ENCODE results near the gene PDZD4.
A peak's percentile ranks its signal among the peaks of the same experiment; 100 is the strongest.
"Not testable (repeated sequence)": the region's sequence is repeated elsewhere in the genome, so short reads cannot be mapped to it uniquely, and the experiment has no call there.

The PDZD4 gene

DNA sequence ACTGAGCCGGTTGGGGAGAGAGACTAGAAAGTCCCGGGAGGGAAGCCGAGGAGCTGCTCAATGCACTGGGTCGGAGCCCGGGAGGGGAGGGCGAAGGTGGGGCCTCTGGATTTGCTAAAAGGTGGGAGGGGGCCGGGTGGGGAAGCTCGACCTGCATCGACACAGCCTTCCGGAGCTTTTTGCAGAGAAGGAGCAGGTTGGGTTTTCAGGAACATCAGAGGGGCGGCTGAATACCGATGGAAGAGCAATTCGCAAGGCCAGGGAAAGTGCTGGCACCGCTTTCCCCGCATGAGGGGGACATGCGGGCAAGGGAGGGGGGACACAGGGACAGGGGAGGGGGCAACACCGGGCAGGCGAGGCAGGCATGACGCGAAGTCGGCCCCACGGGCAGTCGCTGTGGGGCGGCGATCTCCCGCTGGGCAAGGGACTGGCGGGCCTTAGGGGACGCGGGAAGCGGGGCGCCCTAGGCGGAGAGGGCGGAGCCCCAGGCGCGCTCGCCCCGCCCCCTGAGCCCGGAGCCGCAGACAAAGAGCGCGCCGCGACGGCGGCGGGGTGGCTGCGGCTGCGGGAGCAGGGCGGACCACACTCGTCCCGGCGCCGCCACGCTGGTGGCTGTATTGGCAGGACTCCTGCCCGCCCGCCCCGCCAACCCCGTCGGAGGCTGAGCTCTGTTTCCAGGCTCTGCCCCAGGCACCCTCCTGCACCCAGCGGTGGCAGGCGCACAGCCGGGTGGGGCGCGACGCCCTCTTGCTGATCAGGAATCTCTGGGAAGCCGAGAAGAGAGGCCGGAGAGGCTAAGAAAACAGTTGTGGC is 11.6 kb downstream of the PDZD4 start:
- peak; percentile 70 for DNase-seq (ENCODE audit: low spot score)
- TF ChIP-seq, protein P1, sequence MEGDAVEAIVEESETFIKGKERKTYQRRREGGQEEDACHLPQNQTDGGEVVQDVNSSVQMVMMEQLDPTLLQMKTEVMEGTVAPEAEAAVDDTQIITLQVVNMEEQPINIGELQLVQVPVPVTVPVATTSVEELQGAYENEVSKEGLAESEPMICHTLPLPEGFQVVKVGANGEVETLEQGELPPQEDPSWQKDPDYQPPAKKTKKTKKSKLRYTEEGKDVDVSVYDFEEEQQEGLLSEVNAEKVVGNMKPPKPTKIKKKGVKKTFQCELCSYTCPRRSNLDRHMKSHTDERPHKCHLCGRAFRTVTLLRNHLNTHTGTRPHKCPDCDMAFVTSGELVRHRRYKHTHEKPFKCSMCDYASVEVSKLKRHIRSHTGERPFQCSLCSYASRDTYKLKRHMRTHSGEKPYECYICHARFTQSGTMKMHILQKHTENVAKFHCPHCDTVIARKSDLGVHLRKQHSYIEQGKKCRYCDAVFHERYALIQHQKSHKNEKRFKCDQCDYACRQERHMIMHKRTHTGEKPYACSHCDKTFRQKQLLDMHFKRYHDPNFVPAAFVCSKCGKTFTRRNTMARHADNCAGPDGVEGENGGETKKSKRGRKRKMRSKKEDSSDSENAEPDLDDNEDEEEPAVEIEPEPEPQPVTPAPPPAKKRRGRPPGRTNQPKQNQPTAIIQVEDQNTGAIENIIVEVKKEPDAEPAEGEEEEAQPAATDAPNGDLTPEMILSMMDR (IDR thresholded peaks at IDR 0.05), result no peak
- peak overlapping the region; percentile 68 for H3K4me3 ChIP-seq
- no peak overlapping the region for H3K27ac ChIP-seq

DNA sequence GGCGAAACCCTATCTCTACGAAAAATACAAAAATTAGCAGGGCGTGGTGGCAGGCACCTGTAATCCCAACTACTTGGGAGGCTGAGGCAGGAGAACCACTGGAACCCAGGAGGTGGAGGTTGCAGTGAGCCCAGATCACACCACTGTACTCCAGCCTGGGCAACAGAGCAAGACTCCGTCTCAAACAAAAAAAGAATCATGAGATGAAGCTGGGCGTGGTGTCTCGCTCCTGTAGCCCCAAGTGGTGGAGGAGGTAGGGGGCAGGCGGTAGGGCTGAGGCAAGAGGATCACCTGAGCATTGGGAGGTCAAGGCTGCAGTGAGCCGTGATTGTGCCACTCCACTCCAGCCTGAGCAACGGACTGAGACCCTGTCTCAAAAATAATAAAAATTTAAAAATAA is 12.3 kb downstream of the PDZD4 start:
- H3K27ac ChIP-seq; H3K4me3 ChIP-seq; DNase-seq (ENCODE audit: low spot score): not testable (repeated sequence)

DNA sequence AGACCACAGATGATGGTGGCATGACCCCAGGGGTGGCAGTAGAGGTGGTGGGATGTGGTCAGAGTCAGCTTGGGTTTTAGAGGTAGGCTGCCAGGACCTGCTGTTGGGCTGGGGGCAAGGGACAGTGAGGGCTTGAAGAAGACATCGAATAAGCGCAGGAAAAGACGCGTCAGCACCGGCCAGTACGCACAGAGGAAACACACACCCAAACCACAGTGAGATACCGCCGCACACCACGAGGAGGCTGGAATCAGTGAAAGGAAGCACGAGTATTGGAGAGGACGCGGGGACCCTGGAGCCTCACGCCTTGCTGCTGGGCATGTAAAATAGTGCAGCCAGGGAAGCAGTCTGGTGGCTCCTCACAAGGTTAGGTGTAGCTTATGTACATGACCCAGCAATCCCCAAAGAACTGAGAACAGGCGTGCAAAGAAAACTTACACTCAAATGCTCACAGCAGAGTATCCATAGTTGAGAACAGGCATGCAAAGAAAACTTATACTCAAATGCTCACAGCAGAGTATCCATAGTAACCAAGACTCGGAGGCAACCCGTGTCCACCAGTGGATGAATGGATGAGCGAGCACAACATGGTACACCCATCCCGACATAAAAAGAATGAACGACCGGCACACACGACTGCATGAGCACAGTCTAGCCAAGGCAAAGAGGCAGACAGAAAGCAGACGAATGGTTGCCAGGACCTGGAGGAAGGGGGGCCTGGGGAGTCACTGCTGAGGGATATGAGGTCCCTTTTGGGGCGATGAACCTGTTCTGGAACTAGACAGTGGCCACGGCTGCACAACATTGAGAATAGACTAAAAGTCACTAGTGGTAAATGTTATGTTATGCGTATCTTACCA is 13.3 kb downstream of the PDZD4 start:
- Histone ChIP-seq H3K4me3 (no peak overlapping the region), H3K27ac (no peak overlapping the region)
- TF ChIP-seq, protein P1 (IDR thresholded peaks at IDR 0.05), result no peak
- DNase-seq (ENCODE audit: low spot score), result no peak

DNA sequence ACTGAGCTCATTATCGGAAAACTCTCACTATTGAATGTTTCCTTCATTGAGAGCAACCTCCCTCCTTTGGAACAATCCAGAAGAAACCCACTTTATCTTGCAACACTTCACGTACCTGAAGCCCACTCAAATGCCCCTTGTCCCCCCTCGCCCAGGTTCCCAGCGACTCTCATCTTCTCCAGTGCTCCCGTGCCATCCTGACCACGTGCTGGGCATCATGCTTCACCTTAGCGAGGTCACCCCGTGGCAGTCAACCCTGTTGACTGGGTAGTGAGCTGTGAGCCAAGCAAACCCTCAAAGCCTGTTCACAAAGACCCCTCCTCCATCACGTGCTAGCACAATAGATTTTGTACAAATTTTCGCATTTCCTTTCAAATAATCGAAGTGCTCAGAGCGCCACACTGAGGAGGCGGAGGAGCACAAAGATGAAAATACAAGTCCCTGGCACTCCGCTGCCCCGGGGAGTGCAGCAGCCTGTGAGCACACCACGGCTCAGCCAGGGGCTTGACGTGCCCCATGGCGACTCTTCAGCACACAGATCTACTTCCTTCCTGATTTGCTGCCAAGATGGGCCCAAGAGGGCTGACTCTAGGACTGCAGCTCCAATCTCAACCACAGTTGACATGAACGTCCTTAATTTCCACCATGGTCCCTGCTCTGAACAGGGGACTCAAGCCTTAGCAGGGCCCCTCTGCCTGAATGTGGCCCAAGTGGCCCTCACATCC is 15.6 kb downstream of the PDZD4 start:
- no peak overlapping the region for H3K27ac ChIP-seq
- TF ChIP-seq, protein P1 (IDR thresholded peaks at IDR 0.05), result no peak
- DNase-seq (ENCODE audit: low spot score), result no peak
- H3K4me3 ChIP-seq, result no peak overlapping the region

DNA sequence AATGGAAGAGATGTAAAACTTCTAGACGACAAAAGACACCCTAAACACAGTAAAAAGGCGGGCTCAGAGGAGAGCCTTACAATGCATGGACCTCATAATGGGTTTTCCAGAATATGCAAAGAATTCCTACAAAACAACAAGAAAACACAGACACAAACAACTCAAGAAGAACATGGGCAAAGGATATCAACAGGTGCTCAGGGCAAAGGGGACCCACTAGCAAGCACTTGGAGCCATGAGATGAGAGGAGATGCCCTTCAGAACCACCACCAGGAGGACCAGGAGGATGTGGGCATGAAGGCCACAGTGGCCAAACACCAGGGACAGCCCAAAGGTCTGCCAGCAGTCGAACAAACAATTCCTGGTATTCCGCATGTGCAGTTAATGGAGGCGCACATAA is 17.2 kb downstream of the PDZD4 start:
- no peak overlapping the region for H3K4me3 ChIP-seq
- H3K27ac ChIP-seq, result no peak overlapping the region
- no peak for DNase-seq (ENCODE audit: low spot score)
- TF ChIP-seq, protein P1 (IDR thresholded peaks at IDR 0.05), result no peak

DNA sequence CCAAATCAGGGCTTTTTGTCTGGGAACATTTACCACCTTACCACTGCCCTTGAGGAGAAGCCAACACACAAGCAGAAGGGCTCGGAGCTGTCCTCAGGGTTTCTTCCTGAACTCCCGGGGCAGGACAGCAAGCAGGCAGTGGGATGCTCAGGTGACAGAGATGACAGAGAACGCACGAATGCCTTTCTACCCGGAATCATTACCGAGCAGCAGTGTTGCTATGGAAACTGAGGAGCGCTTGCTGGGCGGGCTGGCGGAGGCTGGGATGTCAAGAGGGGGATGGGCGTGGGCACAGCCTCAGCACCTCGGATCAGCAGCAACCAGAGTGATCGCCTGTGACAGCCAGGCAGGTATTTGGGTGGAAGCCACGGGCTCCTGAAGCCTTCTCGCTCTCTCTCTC is 18.1 kb downstream of the PDZD4 start:
- Histone ChIP-seq H3K4me3 (no peak overlapping the region), H3K27ac (no peak overlapping the region)
- TF ChIP-seq, protein P1 (IDR thresholded peaks at IDR 0.05), result no peak
- DNase-seq (ENCODE audit: low spot score), result no peak

DNA sequence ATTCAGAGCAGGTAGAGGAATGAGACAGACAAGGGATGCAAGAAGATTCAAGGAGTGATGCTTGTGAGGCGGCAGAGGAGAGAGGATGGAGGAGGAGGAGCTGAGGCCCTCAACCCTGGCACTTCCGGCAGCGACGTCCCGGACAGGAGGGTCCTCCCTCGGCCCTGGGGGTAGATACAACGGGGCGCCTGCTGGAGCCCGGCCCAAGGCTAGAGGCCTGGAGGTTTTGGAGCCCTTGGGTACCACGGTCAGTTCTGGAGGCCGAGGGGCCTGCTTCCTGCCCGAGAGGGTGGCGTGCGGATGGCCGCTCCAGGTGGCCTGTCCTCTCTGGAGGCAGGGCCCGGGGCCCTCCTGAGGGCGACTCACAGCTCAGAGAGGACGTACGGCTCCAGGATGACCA is 22.4 kb downstream of the PDZD4 start:
- no peak overlapping the region for H3K4me3 ChIP-seq
- DNase-seq (ENCODE audit: low spot score), result no peak
- TF ChIP-seq, protein P1 (IDR thresholded peaks at IDR 0.05), result no peak
- no peak overlapping the region for H3K27ac ChIP-seq

Data from coronary artery (tissue), 2 donors.